Measurements from ENCODE around the gene CTF1. TPM values are rescaled to one million over a fixed set of nuclear protein-coding genes. Genes with fewer than 3 reads are reported as not detected.

Gene CTF1
- total RNA-seq, 1 donor from 2014 or later = 0.53 TPM

DNA sequence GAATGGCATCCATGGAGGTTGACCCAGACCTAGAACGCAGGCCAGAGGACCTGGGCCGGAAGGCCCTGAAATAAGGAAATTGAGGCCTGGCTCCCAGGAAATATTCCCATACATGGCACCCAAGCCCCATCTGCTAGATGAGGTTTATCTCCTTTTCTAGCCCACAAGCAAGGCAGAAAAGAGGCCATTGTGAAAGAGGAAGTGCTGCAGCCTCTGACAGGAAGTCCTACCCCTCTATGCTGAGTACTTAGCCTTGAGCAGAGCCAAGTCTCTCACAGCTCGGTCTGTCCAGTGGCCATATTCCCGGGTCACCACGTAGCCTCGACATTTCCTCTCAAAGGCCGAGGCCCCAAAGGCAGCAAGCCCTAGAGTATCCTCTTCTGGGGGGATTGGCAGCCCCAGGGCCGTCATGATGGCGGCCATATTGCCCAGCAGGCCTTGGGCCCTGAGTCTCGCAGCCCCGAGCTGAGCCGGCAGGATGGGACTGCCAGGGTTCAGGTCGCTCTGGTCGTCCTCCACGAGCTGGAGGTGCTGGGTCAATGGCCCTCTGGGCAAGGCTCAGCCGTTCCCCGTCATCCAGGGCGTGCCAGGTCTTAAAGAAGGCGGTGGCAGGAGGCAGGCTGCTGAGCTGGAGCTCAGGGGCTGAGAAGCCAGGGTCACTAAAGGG, 7.8 kb downstream of the CTF1 start:
- no peak for DNase-seq (ENCODE audit: extremely low read depth, low read depth, low spot score)

DNA sequence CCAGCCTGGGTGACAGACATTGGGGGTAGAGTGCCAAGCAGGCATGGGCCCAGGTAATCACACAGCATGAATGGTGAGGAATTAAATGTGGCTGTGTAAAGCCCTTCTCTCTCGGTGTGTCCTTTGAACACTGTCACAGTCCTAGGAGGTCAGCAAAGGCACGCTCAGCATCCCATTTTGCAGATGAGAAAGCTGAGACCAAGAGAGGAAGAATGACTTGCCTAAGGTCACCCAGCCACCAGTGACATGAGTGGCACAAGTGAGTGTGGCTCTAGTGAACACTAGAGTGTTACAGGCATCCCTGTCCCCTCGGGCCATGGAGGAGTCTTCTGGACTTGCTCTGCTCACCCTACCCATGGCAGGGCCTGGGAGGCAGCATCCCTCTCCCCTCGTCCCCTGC, 10.7 kb downstream of the CTF1 start:
- no peak for DNase-seq (ENCODE audit: extremely low read depth, low read depth, low spot score)

DNA sequence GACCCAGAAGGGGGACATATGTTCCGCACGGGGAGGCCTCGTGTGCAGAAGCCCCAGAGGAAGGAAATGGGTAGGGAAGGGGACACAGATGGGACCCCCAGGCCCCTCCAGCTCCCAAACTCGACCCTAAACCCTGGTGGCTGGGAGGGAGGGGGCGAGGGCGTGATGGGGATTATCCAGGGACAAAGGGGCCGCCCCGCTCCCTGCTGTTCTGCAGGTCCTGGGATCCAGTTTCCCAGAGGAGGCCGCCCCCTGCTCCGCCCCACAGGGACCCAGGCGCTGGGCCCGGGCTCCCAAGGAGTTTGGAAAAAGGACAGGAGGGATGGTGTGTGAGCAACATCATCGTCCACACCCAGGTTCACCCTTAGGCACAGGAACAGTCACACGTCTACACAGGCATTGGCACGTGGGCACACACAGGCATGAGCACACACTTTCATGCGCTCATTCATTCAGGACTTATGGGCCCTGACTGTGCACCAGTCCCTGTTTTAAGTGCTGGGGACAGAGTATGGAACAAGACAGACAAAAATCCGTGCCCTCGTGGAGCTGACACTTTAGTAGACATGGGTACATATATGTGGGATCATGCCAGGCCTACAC, 14.1 kb downstream of the CTF1 start:
- no peak for DNase-seq (ENCODE audit: extremely low read depth, low read depth, low spot score)

DNA sequence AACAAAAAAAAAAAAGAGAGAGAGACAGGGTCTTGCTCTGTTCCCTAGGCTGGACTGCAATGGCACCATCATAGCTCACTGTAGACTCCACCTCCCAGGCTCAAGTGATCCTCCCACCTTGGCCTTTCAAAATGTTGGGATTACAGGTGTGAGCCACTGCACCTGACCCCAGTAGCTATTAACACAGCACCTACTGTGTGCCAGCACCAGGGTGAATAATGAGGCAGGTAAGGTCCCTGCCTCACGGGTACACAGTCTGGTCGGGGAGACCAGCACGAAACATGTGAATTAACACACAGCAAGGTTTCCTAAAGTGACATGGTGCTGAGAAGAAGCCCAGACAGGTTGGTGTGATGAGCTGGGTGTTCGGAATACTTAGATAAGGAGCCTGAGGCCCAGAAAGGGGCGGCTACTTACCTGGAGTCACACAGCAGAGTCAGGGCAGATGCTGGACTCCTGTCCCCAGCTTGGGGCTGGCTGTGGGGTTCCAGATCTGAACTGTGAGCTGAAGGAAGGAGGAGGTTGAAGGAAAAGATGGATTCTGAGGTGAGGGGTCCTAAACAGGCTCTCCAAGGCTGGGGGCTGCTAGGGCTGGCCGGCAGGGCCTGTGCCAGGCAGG, 16.5 kb downstream of the CTF1 start:
- no peak for DNase-seq (ENCODE audit: extremely low read depth, low read depth, low spot score)

DNA sequence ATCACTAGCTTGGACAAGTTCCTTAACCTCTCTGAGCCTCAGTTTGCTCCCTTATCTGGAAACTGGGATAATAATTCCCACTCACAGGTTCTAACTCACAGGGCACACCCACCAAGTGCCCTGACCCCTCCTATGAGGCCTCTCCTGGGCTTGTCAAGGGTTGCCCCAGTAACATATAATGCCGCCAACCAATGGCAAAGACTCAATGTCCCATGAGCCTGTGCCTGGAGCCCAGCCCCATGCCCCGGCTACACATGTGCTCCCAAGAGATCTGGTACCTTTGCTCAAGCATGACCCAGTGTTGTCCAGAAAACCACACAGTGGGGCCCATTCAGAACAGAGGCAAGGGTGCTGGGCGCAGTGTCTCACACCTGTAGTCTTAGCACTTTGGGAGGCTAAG, 18.4 kb downstream of the CTF1 start:
- DNase-seq (ENCODE audit: extremely low read depth, low read depth, low spot score) = no peak

DNA sequence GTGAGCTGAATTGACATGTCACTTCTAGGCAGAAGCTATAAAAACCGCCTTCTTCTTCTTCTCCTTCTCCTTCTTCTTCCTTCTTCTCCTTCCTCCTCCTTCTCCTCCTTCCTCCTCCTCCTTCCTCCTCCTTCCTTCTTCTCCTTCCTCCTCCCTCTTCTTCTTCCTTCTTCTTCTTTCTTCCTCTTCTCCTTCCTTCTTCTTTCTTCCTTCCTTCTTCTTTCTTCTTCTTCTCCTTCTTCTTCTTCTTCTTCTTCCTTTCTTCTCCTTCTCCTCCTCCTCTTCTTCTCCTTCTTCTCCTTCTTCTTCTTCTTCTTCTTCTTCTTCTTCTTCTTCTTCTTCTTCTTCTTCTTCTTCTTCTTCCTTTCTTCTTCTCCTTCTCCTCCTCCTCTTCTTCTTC, 22.2 kb downstream of the CTF1 start:
- DNase-seq (ENCODE audit: extremely low read depth, low read depth, low spot score) = no peak

DNA sequence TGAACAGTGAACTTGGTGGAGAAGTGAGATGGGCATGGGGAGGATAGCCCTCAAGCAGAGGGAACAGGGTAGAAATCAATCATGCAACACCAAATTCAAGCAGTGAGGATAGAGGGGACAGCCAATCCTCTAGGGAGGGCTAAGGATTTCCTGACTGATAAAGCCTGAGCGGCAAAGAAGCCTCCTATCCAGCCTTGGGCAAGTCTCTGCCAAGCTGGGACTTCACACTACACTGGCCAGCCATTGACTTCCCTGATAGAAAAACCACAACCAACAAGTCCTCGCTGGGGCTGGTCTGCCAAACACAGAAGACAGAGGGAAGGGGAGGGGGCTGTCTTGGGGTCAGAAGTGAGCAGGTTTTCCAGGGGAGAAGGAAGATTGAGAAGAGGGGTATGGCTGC, 24.5 kb downstream of the CTF1 start:
- no peak for DNase-seq (ENCODE audit: extremely low read depth, low read depth, low spot score)

DNA sequence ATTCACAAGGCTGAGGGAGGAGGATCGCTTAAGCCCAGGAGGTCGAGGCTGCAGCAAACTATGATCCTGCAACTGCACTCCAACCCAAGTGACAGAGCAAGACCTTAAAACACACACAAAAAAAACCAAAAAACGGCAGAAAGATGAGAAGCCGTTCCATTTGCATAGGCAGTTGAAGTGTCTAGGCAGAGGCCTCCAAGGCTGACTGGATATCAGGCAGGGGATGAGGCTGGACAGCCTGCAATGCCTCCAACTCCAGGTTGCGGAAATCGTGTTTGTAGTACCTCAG, 25.0 kb downstream of the CTF1 start:
- DNase-seq (ENCODE audit: extremely low read depth, low read depth, low spot score) = no peak

DNA sequence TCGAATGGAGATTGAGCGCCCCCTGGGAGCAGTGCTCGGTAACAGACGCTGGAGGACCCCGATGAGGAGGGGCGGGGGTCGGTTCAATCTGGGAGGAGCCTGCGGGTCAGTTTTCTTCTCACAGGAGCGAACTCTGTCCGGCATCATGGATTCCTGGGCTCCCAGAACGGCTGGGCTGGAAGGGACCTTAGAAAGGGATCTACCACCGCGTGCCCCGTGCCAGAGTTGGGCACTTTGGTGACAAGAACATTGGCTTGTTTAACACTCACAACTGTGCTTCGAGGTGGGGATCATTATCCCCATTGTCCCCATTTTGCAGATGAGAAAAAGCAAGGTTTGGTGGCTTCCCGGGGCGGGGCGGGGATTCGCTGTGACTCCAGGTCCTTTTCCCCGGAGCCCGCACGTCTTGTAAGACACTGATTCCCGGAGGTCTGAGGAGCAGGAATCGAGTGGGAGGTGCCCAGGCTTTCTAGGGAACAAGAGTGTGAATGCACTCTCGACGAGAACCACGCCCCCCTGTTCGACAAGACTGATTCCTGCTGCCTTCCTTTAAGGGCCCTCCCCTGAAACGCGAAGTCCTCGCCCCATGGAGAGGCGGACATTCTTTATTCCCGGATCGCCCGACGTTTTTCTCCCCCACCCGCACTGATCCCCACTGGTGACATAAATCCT, 25.5 kb downstream of the CTF1 start:
- peak; percentile 64 for DNase-seq (ENCODE audit: extremely low read depth, low read depth, low spot score)

DNA sequence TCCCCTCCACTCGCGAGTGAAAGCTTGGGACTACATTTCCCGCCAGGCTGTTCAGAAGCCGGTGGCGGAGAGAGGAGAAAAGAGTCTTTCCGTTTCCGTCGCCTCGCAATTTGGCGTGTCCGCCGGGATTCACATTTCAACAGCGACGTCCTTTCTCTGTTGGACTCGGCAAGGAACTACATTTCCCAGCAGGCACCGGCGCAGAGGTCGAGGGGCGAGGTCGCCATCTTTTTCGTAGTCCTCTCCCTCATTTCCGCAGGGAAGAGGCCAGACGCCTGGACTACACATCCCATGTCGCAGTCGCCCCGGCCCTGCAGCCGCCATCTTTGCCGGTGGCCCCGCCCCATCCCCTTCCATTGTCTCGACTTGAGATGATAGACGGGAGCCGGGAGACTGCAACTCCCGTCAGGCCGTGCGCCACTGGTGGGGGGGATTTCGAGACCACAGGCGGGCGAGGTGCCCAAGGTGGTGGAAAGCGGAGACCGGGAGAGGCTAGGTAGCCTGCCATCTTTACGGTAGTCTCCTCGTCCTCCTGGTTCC, 26.1 kb downstream of the CTF1 start:
- DNase-seq (ENCODE audit: extremely low read depth, low read depth, low spot score) = peak; percentile 94

DNA sequence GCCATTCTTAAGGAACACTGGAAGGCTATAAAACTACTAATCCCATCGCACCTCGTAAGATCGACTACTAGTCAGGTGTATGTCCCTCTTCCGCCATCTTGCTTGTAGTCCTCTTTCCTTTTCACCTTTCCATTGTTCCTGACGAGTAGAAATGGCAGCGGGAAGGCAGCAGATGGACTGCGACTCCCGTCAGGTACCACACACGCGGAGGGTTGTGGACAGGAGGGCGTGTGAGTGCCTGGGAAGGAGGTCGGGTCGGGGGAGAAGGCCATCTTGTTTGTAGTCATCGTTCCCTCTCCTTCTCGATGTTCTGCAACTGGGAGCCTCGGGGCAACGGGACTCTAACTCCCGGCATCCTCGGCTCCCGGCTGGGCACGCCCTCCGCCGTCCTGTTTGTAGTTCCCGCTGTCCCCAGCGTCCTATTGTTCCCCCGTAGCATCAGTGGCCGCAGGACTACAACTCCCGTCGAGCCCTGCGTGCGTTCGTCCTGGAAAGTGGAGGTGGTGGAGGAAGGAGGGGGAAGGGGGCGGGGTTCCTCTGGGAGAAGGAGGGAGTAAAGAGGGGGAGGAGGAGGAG, 26.6 kb downstream of the CTF1 start:
- DNase-seq (ENCODE audit: extremely low read depth, low read depth, low spot score) = peak; percentile 96

DNA sequence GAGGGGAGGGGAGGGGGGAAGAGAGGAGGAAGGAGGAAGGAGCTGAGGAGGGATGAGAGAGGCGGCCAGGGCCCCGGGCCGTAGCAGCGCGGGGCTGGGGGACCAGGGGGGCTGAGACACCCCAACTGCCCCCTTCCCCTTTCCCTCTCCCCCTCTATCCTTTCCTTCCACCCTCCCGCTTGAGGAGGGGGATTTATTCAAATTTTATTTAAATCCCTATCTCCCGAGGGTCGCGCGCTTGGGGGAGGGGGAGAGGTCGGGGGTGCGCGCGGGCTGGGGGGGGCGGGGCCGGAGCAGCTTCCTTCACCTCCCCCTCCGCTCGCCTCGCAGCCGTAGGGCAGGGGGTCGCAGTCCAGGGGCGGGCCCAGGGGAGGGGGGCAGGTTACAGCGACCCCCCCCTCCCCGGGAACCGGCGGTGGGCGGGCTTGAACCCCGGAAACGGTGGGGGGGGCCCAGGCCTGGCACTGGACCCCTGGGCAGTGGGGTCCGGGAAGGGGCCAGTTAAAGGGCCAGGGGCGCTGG, 27.2 kb downstream of the CTF1 start, which contains the start of gene FBXL19:
FBXL19 (plus strand) TSS at position 19 of the 522 bp plus-strand sequence. CDS start 2,183 bp downstream, outside the sequence.
- DNase-seq (ENCODE audit: extremely low read depth, low read depth, low spot score) = no peak

DNA sequence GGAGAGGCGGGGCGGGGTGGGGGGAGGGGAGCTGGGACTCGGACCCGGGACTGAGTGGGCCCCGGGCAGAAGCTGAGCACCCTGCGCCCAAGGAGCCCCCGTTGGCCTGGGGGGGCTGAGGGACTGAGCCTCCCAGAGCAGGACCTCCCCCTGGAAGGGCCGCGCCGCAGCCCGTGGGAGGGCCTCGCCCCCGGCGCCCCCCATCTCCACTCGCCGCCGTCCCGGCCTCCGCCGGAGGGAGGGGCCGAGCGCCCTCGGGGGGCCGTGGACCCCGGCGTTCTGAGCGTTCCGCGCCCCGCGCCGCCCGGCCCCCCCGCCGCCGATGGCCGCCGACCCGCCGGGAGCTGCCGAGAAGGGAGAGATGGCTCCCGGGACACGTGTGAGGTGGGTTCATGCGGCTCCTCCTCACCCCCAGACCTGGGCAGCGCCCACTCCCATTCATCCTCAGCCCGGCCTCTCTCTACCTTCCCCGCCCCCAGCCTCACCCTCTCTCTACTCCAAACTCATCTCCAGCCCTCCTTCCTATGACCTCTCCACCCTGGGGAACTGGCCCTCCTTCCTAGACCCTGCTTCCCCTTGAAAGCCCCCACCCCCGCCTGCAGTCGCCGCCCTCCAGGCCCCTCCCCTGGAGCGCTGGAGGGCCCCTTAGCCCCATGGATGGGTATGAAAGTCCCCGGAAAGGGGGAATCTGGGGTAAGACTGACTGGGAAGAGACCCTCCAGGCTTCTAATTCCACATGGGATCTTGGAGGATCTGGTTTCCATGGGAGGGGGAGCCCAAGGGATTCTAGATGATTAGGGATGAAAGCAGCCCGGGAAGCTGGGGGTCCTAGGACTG, 27.9 kb downstream of the CTF1 start:
- no peak for DNase-seq (ENCODE audit: extremely low read depth, low read depth, low spot score)

DNA sequence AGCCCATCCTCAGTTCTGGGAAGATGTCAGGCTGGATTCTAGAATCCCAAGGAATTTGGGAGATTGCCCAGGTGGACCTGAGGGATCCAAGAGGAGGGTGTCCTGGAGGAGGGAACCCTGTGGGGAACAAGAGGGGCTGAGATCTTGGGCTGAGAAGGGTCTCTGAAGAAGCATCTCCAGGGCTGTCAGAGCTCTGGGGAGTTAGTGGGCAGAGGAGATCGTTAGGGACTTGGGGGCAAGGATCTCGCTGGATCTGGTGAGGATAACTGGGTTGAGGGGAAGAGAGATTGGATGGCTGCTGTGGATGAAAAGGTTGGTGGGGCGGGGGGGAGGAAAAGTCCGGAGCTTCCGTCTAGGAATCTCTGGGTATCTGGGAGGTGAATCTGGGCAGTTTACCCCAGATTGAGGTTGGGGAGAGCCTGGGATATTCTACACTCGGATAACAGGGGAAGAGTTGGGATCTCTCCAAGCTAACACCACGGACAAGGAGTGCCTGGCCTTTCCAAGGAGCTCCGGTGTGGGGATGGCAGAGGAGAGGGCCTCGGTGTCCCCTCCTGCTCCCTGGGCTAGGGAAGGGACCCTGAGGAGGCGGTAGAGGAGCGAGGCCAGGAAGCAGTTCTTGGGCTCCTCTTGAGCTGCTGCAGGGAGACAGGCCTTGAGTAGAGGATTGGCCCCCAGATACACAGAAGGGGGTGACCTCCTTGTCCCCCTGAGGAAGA, 28.7 kb downstream of the CTF1 start:
- DNase-seq (ENCODE audit: extremely low read depth, low read depth, low spot score) = no peak

DNA sequence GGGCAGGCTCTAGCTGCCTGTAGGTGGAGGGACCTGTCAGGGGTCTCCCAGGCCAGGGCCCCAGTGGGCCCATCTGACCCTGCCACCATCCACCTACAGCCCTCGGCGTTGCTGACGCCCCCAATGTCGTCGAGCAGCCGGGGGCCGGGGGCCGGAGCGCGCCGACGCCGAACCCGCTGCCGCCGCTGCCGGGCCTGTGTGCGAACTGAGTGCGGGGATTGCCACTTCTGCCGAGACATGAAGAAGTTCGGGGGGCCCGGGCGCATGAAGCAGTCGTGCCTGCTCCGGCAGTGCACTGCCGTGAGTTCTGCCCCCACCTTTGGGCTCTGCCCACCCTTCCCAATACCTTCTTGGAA, 29.2 kb downstream of the CTF1 start:
- no peak for DNase-seq (ENCODE audit: extremely low read depth, low read depth, low spot score)

DNA sequence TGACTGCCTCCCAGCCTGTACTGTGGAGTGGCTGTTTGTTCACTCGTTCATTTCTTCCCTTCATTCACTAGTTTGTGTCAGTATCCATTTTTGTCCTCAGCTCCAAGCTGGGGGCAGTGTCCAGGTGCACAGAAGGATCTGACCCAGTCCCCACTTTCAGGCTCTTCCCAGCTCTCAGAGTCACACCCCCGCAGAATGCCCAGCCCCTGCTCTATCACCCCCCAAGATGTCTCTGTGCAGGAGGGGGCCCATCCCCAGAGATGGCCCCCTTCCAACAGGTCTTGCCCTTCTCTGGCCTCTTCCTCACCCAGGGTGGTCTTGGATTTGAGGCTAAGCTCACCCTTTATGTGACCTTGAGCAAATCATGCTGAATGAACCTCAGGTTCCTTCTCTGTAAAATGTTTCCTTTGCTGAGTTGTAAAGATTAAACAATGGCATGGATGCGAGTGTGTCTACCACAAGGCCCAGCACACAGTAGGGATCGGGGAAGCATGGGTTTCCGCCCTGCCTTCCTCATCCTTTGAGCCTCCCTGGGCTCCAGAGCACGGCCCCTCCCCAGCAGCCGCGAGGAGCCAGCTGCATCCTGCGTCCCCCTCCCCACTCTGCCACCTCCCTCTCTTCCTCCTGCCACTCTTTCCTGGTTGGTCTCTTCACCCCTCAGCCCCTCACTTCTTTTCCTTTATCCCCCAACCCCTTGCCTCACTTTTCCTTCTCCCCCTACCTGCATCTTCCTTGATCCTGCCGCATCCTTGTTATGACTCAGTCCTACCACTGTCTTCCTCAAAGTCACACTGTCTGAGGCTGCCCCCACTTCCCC, 29.8 kb downstream of the CTF1 start:
- no peak for DNase-seq (ENCODE audit: extremely low read depth, low read depth, low spot score)

DNA sequence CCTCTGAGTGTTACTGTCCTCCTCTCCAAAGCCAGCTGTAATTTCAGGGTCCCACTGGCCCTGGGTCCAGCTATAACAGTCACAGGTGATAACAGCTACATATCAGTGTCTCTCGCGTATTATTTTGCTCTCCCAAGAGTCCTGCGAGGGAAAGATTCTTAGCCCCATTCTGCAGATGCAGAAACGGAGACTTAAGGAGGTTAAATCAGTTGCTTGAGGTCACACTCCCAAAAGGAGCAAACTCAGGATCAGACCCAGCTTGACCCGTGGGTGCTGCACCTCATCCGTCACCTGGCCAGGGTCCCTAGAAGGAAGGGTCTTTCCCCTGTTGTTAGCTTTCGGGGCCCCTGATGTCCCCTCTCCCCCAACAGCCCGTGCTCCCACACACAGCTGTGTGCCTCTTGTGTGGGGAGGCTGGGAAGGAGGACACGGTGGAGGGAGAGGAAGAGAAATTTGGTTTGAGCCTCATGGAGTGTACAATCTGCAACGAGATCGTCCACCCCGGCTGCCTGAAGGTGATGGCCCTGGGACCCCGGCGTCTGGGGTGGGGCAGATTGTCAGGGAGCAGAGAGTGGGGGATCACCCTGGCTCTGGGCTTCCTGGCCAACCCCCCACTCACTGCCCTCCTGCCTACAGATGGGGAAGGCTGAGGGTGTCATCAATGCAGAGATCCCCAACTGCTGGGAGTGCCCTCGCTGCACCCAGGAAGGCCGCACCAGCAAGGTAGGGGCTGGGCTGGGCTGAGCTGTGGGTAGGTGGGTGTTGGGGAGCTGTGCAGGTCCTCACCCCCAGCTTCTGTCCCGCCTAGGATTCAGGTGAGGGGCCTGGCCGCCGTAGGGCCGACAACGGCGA, 30.7 kb downstream of the CTF1 start:
- no peak for DNase-seq (ENCODE audit: extremely low read depth, low read depth, low spot score)

All from glomerular endothelial cell (primary cell).